ENCODE results near the gene CDC42BPB. TPM values are rescaled to one million over a fixed set of nuclear protein-coding genes. Genes with fewer than 3 reads are reported as not detected.

CDC42BPB gene
- total RNA-seq, 1 donor from 2014 or later = 50.1 TPM

DNA sequence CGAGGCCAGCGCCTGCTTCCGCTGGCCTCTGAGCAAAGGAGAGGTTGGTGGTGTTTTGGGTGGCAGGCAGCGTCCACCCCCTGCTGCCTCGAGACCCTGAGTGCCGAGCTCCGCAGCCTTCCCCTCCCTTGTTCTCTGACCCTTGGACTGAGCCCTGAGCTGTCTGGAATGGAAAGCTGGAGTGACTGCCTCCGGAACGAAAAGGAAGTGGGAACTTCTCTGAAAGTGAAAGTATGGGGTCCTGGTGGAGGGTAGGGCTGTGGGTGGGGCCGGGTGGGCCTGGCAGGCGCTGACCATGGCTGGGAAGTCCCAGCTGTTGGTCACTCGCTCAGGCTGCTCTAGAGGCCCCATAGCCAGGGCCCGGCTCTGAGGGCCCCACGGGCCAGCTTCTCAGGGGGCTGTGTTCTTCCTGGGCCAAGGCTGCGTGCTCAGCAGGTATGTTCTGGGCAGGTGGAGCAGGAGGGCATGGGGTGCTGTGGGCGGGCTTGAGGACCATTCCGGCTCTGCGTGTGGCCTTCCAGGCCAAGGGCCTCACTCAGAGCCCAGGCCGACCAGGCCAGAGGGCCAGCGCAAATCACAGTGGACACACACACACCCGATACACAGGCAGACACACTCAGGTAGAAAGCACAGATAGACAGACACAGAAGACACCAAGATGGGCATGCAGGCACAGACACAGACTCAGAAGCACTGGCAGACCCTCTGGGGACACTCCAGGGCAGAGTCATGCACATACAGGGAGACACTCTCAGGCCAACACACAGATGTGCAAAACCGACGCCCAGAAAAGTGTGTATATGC, 37.3 kb upstream of the CDC42BPB start, which contains the start of gene EXOC3L4:
TSS of gene EXOC3L4 (plus strand) at position 320 of the 804 bp plus-strand sequence. CDS start 5,495 bp downstream, outside the sequence.
- H3K9ac ChIP-seq (ENCODE audit: low read depth in 1 of 3, low read length in 3 of 3) = peak within 1 kb of the TSS in 1 of 3 donors; percentile 57

DNA sequence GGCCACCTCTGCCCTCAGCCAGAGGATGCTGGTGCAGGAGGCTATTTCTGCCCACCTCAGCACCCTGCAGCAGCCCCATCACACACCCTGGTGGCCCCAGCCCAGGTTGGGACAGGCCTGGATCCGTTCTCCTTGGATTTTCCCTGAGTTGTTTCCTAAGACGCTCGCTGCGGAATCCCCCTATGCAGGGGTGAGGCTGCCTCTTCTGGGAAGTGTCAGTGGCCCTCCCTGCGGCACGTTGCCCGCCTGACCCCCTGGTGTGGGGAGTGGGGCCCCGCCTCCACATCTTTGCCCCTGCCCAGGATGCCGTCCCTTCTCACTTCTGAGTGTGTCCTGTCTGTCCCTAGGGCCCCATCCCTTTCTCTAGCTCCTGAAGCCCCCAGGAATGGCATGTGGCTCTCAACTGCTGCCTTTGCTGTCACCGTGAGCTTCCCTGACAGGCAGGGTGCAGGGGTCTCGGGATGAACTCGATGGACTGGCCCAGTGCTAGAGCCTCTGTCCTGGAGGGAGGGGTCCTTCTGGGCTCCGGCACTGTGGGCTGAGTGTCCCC, 36.6 kb upstream of the CDC42BPB start:
- peaks cover 0 to 4% (median 3%) of the 10 kb centered on the region in 3 donors for H3K27me3 ChIP-seq (ENCODE audit: control insufficient read depth in 3 of 3, insufficient read depth in 3 of 3, low read length in 3 of 3)
- H3K27ac ChIP-seq (ENCODE audit: low read depth, low read length) = peak overlapping the region; percentile 28
- no peaks in the 10 kb centered on the region for H3K36me3 ChIP-seq (ENCODE audit: control insufficient read depth in 3 of 3, insufficient read depth in 3 of 3, low read length in 3 of 3)
- H3K9me3 ChIP-seq (ENCODE audit: control insufficient read depth in 3 of 3, low read length in 3 of 3) = no peaks in the 10 kb centered on the region
- H3K9ac ChIP-seq (ENCODE audit: low read depth in 1 of 3, low read length in 3 of 3) = peak overlapping the region in 1 of 3 donors; percentile 25
- no peak overlapping the region for H3K4me3 ChIP-seq (ENCODE audit: low read length in 3 of 3)
- H3K4me1 ChIP-seq (ENCODE audit: control insufficient read depth in 3 of 3, insufficient read depth in 3 of 3, low read length in 3 of 3) = peaks cover 5 to 9% (median 7%) of the 10 kb centered on the region in 3 donors

More for the DNA sequence above, 37.3 kb upstream of the CDC42BPB start, which contains the start of gene EXOC3L4:
- peaks cover 0 to 4% (median 3%) of the 10 kb centered on the region in 3 donors for H3K27me3 ChIP-seq (ENCODE audit: control insufficient read depth in 3 of 3, insufficient read depth in 3 of 3, low read length in 3 of 3)
- no peaks in the 10 kb centered on the region for H3K9me3 ChIP-seq (ENCODE audit: control insufficient read depth in 3 of 3, low read length in 3 of 3)
- H3K4me1 ChIP-seq (ENCODE audit: control insufficient read depth in 3 of 3, insufficient read depth in 3 of 3, low read length in 3 of 3) = peaks cover 5 to 9% (median 7%) of the 10 kb centered on the region in 3 donors
- H3K27ac ChIP-seq (ENCODE audit: low read depth, low read length) = peak within 1 kb of the TSS; percentile 28
- H3K4me3 ChIP-seq (ENCODE audit: low read length in 3 of 3) = peak within 1 kb of the TSS in 1 of 3 donors; percentile 41
- H3K36me3 ChIP-seq (ENCODE audit: control insufficient read depth in 3 of 3, insufficient read depth in 3 of 3, low read length in 3 of 3) = no peaks in the 10 kb centered on the region

DNA sequence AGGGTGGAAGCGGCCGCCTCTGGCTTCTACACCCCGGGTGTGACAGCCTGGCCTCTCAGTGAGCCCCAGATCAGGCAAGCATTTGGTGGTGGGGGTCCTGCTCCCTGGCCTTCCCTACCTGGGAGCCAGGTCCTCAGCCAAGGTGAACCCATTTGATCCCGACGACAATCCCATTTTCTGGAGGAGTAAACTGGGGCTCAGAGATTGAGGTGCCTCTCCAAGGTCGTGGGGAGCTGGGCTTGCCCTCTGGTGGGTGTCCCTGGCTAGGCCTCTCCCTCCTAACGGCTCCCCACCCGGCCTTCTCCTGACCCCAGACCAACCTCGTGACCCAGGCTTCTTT, 34.5 kb upstream of the CDC42BPB start:
- Histone ChIP-seq H3K36me3 (ENCODE audit: control insufficient read depth in 3 of 3, insufficient read depth in 3 of 3, low read length in 3 of 3) (no peaks in the 10 kb centered on the region), H3K27me3 (ENCODE audit: control insufficient read depth in 3 of 3, insufficient read depth in 3 of 3, low read length in 3 of 3) (peaks cover 2 to 6% (median 3%) of the 10 kb centered on the region in 3 donors), H3K27ac (ENCODE audit: low read depth, low read length) (no peak overlapping the region), H3K9me3 (ENCODE audit: control insufficient read depth in 3 of 3, low read length in 3 of 3) (no peaks in the 10 kb centered on the region), H3K4me3 (ENCODE audit: low read length in 3 of 3) (peak overlapping the region in 2 of 3 donors; percentile 51 to 60), H3K9ac (ENCODE audit: low read depth in 1 of 3, low read length in 3 of 3) (peak overlapping the region in 1 of 3 donors; percentile 50), H3K4me1 (ENCODE audit: control insufficient read depth in 3 of 3, insufficient read depth in 3 of 3, low read length in 3 of 3) (peaks cover 5 to 9% (median 7%) of the 10 kb centered on the region in 3 donors)

DNA sequence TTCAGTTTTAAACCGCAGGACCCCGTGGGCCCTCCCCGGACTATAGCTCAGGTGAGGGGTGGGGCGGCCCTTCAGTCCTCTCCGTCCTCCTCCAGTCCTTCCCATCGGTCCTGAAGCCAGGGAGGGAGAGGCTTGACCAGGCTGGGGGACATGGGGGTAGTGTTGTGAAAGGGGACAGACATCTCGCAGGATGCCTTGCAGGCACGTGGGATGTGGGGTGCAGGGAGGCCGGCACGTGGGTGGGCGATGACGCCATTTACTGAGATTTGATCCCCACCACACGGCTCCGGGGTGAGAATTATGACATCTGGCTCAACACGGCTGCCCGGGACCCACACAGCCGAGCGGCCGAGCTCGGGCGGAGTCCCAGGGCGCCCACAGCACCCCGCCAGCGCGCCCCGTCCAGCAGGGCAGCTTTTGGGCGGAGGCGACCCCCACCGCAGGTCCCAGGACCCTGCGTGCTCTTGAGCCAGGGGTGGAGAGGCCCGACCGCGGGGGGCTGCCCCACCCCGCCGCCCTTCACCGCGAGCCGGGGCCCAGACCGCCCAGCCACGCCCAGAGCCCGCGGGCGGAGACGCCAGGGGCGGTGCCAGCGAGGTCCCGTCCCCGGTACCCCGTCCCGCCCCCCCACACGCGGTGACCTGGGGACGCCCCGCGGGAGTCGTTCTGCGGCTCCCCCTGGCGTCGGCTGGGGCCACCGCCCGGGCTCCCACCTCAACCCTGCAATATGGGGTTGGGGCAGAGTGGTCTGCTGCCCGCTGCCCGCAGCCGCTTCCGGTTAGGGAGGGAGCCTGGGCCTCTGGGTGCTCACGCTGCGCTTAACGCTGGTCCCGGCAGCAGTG, 33.9 kb upstream of the CDC42BPB start:
- Histone ChIP-seq H3K4me3 (ENCODE audit: low read length in 3 of 3) (peak overlapping the region; percentile 30 to 60 (median 51)), H3K27me3 (ENCODE audit: control insufficient read depth in 3 of 3, insufficient read depth in 3 of 3, low read length in 3 of 3) (peaks cover 3 to 11% (median 3%) of the 10 kb centered on the region in 3 donors), H3K36me3 (ENCODE audit: control insufficient read depth in 3 of 3, insufficient read depth in 3 of 3, low read length in 3 of 3) (no peaks in the 10 kb centered on the region), H3K9me3 (ENCODE audit: control insufficient read depth in 3 of 3, low read length in 3 of 3) (no peaks in the 10 kb centered on the region), H3K9ac (ENCODE audit: low read depth in 1 of 3, low read length in 3 of 3) (peak overlapping the region in 2 of 3 donors; percentile 38 to 54), H3K4me1 (ENCODE audit: control insufficient read depth in 3 of 3, insufficient read depth in 3 of 3, low read length in 3 of 3) (peaks cover 5 to 9% (median 7%) of the 10 kb centered on the region in 3 donors), H3K27ac (ENCODE audit: low read depth, low read length) (no peak overlapping the region)

DNA sequence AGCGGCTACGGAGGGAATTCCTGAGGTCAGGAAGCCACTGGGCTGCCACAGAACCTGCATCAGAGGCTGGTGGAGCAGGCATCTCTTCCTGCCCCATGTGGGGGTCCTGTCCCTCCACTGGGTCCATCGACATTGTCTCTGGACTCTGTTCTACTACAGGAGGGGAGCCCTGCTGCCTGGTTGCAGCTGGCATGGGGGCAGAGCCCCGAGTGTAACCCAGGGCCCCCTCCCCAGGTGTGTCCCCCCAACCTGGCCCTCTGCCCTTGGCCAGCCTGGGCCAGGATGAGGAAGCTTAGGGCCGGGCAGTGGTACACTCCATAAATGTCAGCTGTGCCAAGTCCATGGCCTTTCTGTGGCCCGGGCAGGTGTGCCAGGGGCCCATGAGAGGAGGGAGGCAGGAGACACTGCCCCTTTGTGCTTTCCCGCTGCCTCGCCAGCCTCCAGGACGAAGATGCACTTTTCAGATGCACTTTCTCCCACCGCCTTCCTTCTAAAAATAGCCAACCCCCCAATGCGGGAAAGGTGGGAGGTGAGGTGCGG, 33.2 kb upstream of the CDC42BPB start:
- H3K36me3 ChIP-seq (ENCODE audit: control insufficient read depth in 3 of 3, insufficient read depth in 3 of 3, low read length in 3 of 3) = no peaks in the 10 kb centered on the region
- H3K9ac ChIP-seq (ENCODE audit: low read depth in 1 of 3, low read length in 3 of 3) = no peak overlapping the region
- peaks cover 5 to 9% (median 7%) of the 10 kb centered on the region in 3 donors for H3K4me1 ChIP-seq (ENCODE audit: control insufficient read depth in 3 of 3, insufficient read depth in 3 of 3, low read length in 3 of 3)
- H3K27me3 ChIP-seq (ENCODE audit: control insufficient read depth in 3 of 3, insufficient read depth in 3 of 3, low read length in 3 of 3) = peaks cover 6 to 15% (median 8%) of the 10 kb centered on the region in 3 donors
- H3K27ac ChIP-seq (ENCODE audit: low read depth, low read length) = no peak overlapping the region
- H3K4me3 ChIP-seq (ENCODE audit: low read length in 3 of 3) = no peak overlapping the region
- H3K9me3 ChIP-seq (ENCODE audit: control insufficient read depth in 3 of 3, low read length in 3 of 3) = no peaks in the 10 kb centered on the region

- H3K27me3 ChIP-seq (ENCODE audit: control insufficient read depth in 3 of 3, insufficient read depth in 3 of 3, low read length in 3 of 3) = peaks cover 13 to 23% (median 17%) of the 10 kb centered on the region in 3 donors
These were observed 32.3 kb upstream of the CDC42BPB start for GRCh38 chr14:103089386-103090335.

GRCh38 chr14:103088921-103089320, 31.6 kb upstream of the CDC42BPB start:
- no peak overlapping the region for H3K27ac ChIP-seq (ENCODE audit: low read depth, low read length)
- no peaks in the 10 kb centered on the region for H3K9me3 ChIP-seq (ENCODE audit: control insufficient read depth in 3 of 3, low read length in 3 of 3)
- no peak overlapping the region for H3K4me3 ChIP-seq (ENCODE audit: low read length in 3 of 3)
- peaks cover 20 to 28% (median 23%) of the 10 kb centered on the region in 3 donors for H3K27me3 ChIP-seq (ENCODE audit: control insufficient read depth in 3 of 3, insufficient read depth in 3 of 3, low read length in 3 of 3)
- H3K36me3 ChIP-seq (ENCODE audit: control insufficient read depth in 3 of 3, insufficient read depth in 3 of 3, low read length in 3 of 3) = no peaks in the 10 kb centered on the region
- peaks cover 7 to 10% (median 9%) of the 10 kb centered on the region in 3 donors for H3K4me1 ChIP-seq (ENCODE audit: control insufficient read depth in 3 of 3, insufficient read depth in 3 of 3, low read length in 3 of 3)
- H3K9ac ChIP-seq (ENCODE audit: low read depth in 1 of 3, low read length in 3 of 3) = no peak overlapping the region

More at GRCh38 chr14:103089386-103090335, 32.3 kb upstream of the CDC42BPB start:
- Histone ChIP-seq H3K4me3 (ENCODE audit: low read length in 3 of 3) (no peak overlapping the region), H3K36me3 (ENCODE audit: control insufficient read depth in 3 of 3, insufficient read depth in 3 of 3, low read length in 3 of 3) (no peaks in the 10 kb centered on the region), H3K27ac (ENCODE audit: low read depth, low read length) (no peak overlapping the region), H3K9ac (ENCODE audit: low read depth in 1 of 3, low read length in 3 of 3) (no peak overlapping the region), H3K9me3 (ENCODE audit: control insufficient read depth in 3 of 3, low read length in 3 of 3) (no peaks in the 10 kb centered on the region), H3K4me1 (ENCODE audit: control insufficient read depth in 3 of 3, insufficient read depth in 3 of 3, low read length in 3 of 3) (peaks cover 5 to 7% (median 7%) of the 10 kb centered on the region in 3 donors)

DNA sequence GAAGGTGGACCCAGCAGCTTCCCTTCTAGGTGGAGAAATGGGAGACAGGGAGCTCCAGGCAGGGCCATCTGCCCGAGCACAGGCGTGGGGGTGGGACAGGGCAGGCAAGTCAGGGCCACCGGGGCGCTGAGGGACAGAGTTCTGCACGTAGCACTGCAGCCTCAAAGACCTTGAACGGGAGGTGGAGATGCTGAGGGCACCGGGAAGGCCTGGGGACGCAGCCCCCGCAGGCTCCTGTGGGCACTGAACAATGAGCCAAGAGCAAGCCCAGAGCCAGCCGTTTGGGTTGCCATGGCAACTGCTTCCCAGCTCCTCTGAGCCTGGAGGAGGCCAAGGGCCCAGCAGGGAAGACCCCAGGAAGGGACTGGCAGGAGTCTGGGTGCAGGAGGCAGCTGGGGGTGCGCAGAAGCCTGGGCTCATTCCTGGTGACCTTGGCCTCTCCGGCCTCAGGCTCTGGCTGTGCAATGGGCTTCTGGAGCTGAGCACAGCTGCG, 30.0 kb upstream of the CDC42BPB start:
- no peaks in the 10 kb centered on the region for H3K9me3 ChIP-seq (ENCODE audit: control insufficient read depth in 3 of 3, low read length in 3 of 3)
- H3K4me1 ChIP-seq (ENCODE audit: control insufficient read depth in 3 of 3, insufficient read depth in 3 of 3, low read length in 3 of 3) = peaks cover 7 to 10% (median 9%) of the 10 kb centered on the region in 3 donors
- no peak overlapping the region for H3K27ac ChIP-seq (ENCODE audit: low read depth, low read length)
- no peaks in the 10 kb centered on the region for H3K36me3 ChIP-seq (ENCODE audit: control insufficient read depth in 3 of 3, insufficient read depth in 3 of 3, low read length in 3 of 3)
- no peak overlapping the region for H3K4me3 ChIP-seq (ENCODE audit: low read length in 3 of 3)
- peaks cover 20 to 34% (median 26%) of the 10 kb centered on the region in 3 donors for H3K27me3 ChIP-seq (ENCODE audit: control insufficient read depth in 3 of 3, insufficient read depth in 3 of 3, low read length in 3 of 3)
- H3K9ac ChIP-seq (ENCODE audit: low read depth in 1 of 3, low read length in 3 of 3) = no peak overlapping the region
